GM18507 (cell line): ENCODE measurements around the gene UBR1.
"Not testable (repeated sequence)": the region's sequence is repeated elsewhere in the genome, so short reads cannot be mapped to it uniquely, and the experiment has no call there.

Experiments
- DNase-seq: peaks from one replicate; pipeline ENCODE4 v3.0.0; 2011; ENCODE audit warnings: low read depth; ENCODE audit not compliant: insufficient read length; ENCODE audit errors: extremely low spot score
- FAIRE-seq: peaks from 2 replicates; lab custom pipeline; 2011; peaks lifted over from hg19 to GRCh38; lab: Jason Lieb, UNC

Gene UBR1

GRCh38 chr15:42920519-42921341 lies 185.1 kb downstream of the UBR1 start, which contains the start of gene TTBK2:
Gene TTBK2 (minus strand): TSS chr15:42920778. CDS start chr15:42878617, 42,161 bp downstream.
- FAIRE-seq, result peak; percentile 99
- peak; percentile 90 for DNase-seq

DNA sequence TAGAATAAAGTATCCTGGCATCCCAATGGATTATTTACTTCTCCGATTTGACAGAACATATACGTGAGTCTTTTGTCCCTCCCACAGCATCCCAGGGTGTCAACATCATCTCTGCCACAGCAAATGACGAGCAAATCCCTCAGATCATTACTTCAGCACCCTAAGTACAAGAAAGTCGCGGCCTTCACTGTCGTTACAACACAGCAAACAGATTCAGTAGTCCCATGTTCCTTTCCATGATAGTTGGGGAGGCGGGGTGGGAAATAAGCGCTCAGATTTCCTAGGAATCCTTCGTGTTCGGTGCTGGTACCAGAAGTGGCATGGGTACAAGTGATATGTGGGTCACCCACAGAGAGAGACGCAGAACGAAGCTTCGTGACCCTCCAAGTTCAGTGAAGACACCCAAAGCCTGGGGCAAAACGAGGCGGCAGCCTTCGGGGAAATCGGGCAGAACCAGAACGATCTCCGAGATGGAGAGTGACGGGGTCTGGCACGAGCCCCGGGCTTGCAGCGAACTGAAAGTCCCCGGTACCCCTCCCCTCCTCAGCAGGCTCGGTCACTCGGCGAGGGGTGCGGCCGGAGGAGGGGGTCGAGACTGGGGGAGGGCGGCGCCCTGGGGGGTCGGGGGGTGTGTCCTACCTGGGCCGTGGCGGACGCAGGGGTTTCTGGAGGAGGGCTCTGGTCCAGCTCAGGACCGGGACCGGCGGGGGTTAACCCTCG lies 185.9 kb downstream of the UBR1 start:
- FAIRE-seq (no peak), DNase-seq (no peak)

GRCh38 chr15:42919308-42919707 lies 186.5 kb downstream of the UBR1 start:
- FAIRE-seq (peak; percentile 26), DNase-seq (no peak)

GRCh38 chr15:42918047-42918446 lies 187.8 kb downstream of the UBR1 start:
- DNase-seq (no peak), FAIRE-seq (peak; percentile 5)

GRCh38 chr15:42915654-42916315 lies 190.1 kb downstream of the UBR1 start:
- FAIRE-seq, result no peak
- no peak for DNase-seq

DNA sequence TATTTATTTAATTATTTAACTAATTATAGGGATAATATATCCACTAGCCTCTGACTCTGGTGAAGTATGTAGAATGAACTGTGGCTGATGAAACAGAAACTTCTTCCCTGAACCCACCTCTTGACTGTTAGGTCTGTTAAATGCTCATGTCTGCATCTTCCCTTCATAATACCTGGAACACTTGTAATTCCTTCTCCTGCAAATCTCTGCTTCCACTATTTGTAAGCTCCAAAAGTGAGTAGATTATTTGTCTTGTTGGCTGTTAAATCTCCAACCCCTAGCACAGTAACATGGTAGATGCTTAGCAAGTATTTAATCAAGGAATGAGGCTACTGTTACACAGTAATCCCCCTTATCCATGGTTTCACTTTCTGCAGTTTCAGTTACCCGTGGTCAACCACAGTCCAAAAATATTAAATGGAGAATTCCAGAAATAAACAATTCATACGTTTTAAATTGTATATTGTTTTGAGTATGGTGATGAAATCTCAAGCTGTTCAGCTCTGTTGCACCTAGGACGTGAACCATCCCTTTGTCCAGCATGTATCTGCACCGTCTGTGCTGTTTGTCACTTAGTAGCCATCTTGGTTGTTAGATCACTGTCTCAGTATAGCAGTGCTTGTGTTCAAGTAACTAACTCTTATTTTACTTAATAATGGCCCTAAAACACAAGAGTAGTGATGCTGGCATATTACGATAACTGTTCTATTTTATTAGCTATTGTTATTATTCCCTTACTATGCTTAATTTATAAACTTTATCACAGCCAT lies 190.9 kb downstream of the UBR1 start:
- DNase-seq, result no peak

DNA sequence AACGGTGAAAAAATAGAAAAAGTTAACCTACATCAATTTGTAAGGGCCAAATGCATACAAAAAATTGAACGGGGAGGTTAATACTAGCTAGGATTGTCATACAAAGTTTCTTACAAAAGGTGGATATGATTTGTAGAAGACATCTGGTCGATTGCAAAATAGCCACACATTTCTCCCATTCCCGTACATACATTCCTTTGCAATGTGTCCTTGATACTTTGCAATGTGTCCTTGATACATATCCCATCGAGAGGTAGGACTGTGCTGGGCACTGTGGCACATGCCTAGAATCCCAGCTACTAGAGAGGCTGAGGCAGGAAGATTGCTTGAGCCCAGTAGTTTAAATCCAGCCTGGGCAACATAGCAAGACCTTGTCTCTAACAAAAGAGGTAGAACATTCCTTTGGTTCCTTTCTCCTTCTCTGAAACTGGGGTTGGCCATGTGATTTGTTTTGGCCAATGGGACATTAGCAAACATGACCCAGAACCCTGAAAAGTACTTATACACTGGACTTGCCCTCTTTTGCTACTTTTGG lies 194.7 kb downstream of the UBR1 start:
- no peak for FAIRE-seq

More for the DNA sequence above, 190.9 kb downstream of the UBR1 start:
- peak; percentile 53 for FAIRE-seq

DNA sequence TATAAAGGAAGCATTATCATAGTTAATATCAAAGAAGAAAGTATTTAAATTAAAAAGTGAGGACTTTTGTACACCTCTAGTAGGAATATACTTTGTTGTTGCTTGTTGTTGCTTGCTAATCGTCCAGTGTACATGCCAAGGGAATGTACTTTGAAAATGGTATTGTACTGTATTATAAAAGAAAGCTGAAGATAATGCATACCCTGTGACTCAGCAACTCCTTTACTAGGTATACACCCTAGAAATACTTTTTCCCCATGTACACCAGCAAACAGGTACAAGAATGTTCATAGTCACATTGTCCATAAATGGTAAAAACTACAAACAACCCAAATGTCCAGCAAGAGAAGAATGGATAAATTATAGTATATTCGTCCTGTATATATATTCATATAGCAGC lies 197.3 kb downstream of the UBR1 start:
- FAIRE-seq (no peak), DNase-seq (no peak)

More for the DNA sequence above, 194.7 kb downstream of the UBR1 start:
- no peak for DNase-seq

DNA sequence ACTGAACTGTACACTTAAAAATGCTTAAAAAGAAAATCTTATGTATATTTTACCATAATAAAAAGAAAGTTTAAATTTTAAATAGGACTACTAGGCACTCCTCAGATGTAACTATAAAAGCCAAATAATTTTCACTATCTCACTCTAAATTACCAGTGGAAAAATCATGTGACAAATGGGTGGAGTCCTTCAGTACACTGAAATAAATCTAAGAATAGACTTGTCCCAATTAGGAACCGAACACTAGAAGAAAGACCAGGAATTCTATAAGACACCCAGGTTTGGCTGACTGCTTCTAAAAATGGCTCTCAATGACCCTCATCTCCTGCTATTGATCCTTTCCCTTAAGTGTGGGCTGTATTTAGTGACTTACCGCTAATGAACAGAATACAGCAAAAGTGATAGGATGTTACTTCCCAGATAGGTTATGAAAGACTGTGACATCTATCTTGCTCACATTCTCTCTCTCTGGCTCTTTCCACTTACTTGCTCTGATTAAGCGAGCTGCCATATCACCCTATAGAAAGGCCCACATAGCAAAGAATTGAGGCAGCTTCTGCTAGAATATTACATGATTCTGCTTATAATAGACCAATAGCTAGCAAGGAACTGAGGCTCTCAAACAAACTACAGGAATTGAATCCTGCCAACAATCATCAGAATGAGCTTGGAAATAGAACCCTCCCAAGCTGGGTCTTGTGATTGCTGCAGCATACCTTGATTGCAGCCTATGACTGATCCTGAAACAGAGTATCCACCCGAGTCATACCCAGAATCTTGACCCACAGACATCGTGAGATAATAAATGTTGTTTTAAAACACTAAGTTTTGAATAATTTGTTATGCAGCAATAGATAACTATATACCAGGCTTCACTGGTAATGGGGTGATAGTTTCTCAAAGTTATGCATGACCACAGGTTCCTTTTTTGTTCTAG lies 202.2 kb downstream of the UBR1 start:
- DNase-seq (no peak), FAIRE-seq (peak; percentile 31)

DNA sequence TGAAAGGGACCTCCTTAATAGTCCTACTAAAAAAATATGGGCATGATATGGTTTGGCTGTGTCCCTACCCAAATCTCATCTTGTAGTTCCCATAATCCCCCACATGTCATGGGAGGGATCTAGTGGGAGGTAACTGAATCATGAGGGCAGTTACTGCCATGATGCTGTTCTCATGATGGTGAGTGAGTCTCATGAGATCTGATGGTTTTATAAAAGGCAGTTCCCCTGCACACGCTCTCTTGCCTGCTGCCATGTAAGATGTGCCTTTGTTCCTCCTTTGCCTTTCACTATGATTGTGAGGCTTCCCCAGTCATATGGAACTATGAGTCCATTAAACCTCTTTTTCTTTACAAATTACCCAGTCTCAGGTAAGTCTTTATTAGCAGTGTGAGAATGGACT lies 211.9 kb downstream of the UBR1 start:
- not testable (repeated sequence) for DNase-seq, FAIRE-seq
